Rectal smooth muscle tissue (tissue), 1 donor: Measurements from ENCODE around the gene ME2.
"Not testable (repeated sequence)": the region's sequence is repeated elsewhere in the genome, so short reads cannot be mapped to it uniquely, and the experiment has no call there.

Experiments used
- H3K27ac ChIP-seq: one replicate; pipeline ENCODE4 v1.7.0; 2013; ENCODE audit warnings: low read depth, low read length, inconsistent platforms
- H3K27me3 ChIP-seq: one replicate; pipeline ENCODE4 v1.7.0; 2013; ENCODE audit warnings: low read length; ENCODE audit not compliant: control insufficient read depth, insufficient read depth
- H3K36me3 ChIP-seq: one replicate; pipeline ENCODE4 v1.7.0; 2013; ENCODE audit warnings: low read length; ENCODE audit not compliant: control insufficient read depth, insufficient read depth
- H3K4me1 ChIP-seq: one replicate; pipeline ENCODE4 v1.7.0; 2013; ENCODE audit warnings: low read length; ENCODE audit not compliant: control insufficient read depth, insufficient read depth
- H3K4me3 ChIP-seq: one replicate; pipeline ENCODE4 v1.7.0; 2013; ENCODE audit warnings: low read length
- H3K9ac ChIP-seq: one replicate; pipeline ENCODE4 v1.7.0; 2013; ENCODE audit warnings: low read length

Gene ME2

GRCh38 chr18:50848991-50849390 lies 29.9 kb upstream of the ME2 start:
- Histone ChIP-seq H3K4me1 (no peaks in the 10 kb centered on the region), H3K9ac (no peak overlapping the region), H3K4me3 (no peak overlapping the region), H3K27me3 (no peaks in the 10 kb centered on the region), H3K36me3 (no peaks in the 10 kb centered on the region), H3K27ac (no peak overlapping the region)

GRCh38 chr18:50849419-50849821 lies 29.5 kb upstream of the ME2 start:
- no peak overlapping the region for H3K27ac ChIP-seq

GRCh38 chr18:50850307-50851065 lies 28.4 kb upstream of the ME2 start:
- H3K27ac ChIP-seq, result no peak overlapping the region
- no peak overlapping the region for H3K4me3 ChIP-seq
- no peaks in the 10 kb centered on the region for H3K36me3 ChIP-seq
- H3K4me1 ChIP-seq, result no peaks in the 10 kb centered on the region
- H3K9ac ChIP-seq, result no peak overlapping the region
- H3K27me3 ChIP-seq, result no peaks in the 10 kb centered on the region

More at GRCh38 chr18:50849419-50849821, 29.5 kb upstream of the ME2 start:
- no peak overlapping the region for H3K9ac ChIP-seq
- H3K4me1 ChIP-seq, result no peaks in the 10 kb centered on the region
- H3K36me3 ChIP-seq, result no peaks in the 10 kb centered on the region
- no peak overlapping the region for H3K4me3 ChIP-seq
- no peaks in the 10 kb centered on the region for H3K27me3 ChIP-seq

- Histone ChIP-seq H3K4me1 (no peaks in the 10 kb centered on the region), H3K36me3 (no peaks in the 10 kb centered on the region), H3K4me3 (no peak overlapping the region), H3K9ac (no peak overlapping the region), H3K27me3 (no peaks in the 10 kb centered on the region), H3K27ac (no peak overlapping the region)
Observed at GRCh38 chr18:50853863-50854271, 25.1 kb upstream of the ME2 start.

- H3K36me3 ChIP-seq, result no peaks in the 10 kb centered on the region
- H3K4me1 ChIP-seq, result no peaks in the 10 kb centered on the region
- no peak overlapping the region for H3K4me3 ChIP-seq
- no peak overlapping the region for H3K9ac ChIP-seq
- H3K27ac ChIP-seq, result no peak overlapping the region
- H3K27me3 ChIP-seq, result peaks cover 4% of the 10 kb centered on the region
Observed at GRCh38 chr18:50855976-50856757, 22.8 kb upstream of the ME2 start.

- not testable (repeated sequence) for H3K9ac ChIP-seq, H3K36me3 ChIP-seq, H3K27me3 ChIP-seq, H3K27ac ChIP-seq, H3K4me3 ChIP-seq, H3K4me1 ChIP-seq
Observed at GRCh38 chr18:50857166-50857565, 21.8 kb upstream of the ME2 start.

GRCh38 chr18:50857694-50858093 lies 21.2 kb upstream of the ME2 start:
- no peak overlapping the region for H3K27ac ChIP-seq
- no peak overlapping the region for H3K4me3 ChIP-seq
- H3K27me3 ChIP-seq, result peaks cover 4% of the 10 kb centered on the region
- H3K36me3 ChIP-seq, result no peaks in the 10 kb centered on the region
- no peaks in the 10 kb centered on the region for H3K4me1 ChIP-seq
- no peak overlapping the region for H3K9ac ChIP-seq

- no peak overlapping the region for H3K4me3 ChIP-seq
- no peak overlapping the region for H3K27ac ChIP-seq
- no peak overlapping the region for H3K9ac ChIP-seq
- no peaks in the 10 kb centered on the region for H3K4me1 ChIP-seq
- no peaks in the 10 kb centered on the region for H3K36me3 ChIP-seq
- peaks cover 4% of the 10 kb centered on the region for H3K27me3 ChIP-seq
Observed at GRCh38 chr18:50859793-50860555, 18.9 kb upstream of the ME2 start.

- Histone ChIP-seq H3K27ac (no peak overlapping the region), H3K9ac (no peak overlapping the region), H3K27me3 (peaks cover 4% of the 10 kb centered on the region), H3K36me3 (no peaks in the 10 kb centered on the region), H3K4me3 (no peak overlapping the region), H3K4me1 (no peaks in the 10 kb centered on the region)
Observed at GRCh38 chr18:50861617-50862016, 17.3 kb upstream of the ME2 start.

GRCh38 chr18:50862401-50862800 lies 16.5 kb upstream of the ME2 start:
- Histone ChIP-seq H3K4me3 (no peak overlapping the region), H3K27ac (no peak overlapping the region), H3K27me3 (peaks cover 4% of the 10 kb centered on the region), H3K4me1 (no peaks in the 10 kb centered on the region), H3K9ac (no peak overlapping the region), H3K36me3 (no peaks in the 10 kb centered on the region)

- H3K36me3 ChIP-seq, result no peaks in the 10 kb centered on the region
- no peak overlapping the region for H3K27ac ChIP-seq
- H3K4me3 ChIP-seq, result no peak overlapping the region
- no peaks in the 10 kb centered on the region for H3K4me1 ChIP-seq
- peaks cover 4% of the 10 kb centered on the region for H3K27me3 ChIP-seq
- H3K9ac ChIP-seq, result no peak overlapping the region
Observed at GRCh38 chr18:50863840-50864375, 15.0 kb upstream of the ME2 start.

- no peaks in the 10 kb centered on the region for H3K36me3 ChIP-seq
- H3K4me1 ChIP-seq, result no peaks in the 10 kb centered on the region
- H3K27ac ChIP-seq, result no peak overlapping the region
- H3K9ac ChIP-seq, result no peak overlapping the region
- no peaks in the 10 kb centered on the region for H3K27me3 ChIP-seq
- H3K4me3 ChIP-seq, result no peak overlapping the region
Observed at GRCh38 chr18:50866765-50867164, 12.2 kb upstream of the ME2 start.
